ENCODE results near the gene STXBP5. TPM values are rescaled to one million over a fixed set of nuclear protein-coding genes. Genes with fewer than 3 reads are reported as not detected.

Gene STXBP5
- total RNA-seq, 4 donors from 2014 or later, result 26.9 to 45.9 (median 29.3) TPM

GRCh38 chr6:147331401-147331800 is 127.2 kb downstream of the STXBP5 start:
- DNase-seq, result no peak
- Histone ChIP-seq H3K36me3 (no peaks in the 10 kb centered on the region), H3K9me3 (no peaks in the 10 kb centered on the region), H3K27ac (no peak overlapping the region), H3K4me1 (no peaks in the 10 kb centered on the region), H3K4me3 (replicated peaks in 1 of 3) (no peak overlapping the region), H3K27me3 (no peaks in the 10 kb centered on the region)
- intact Hi-C loops (cut with DNase I), result no loop called here
- no peak for TF ChIP-seq POLR2A (IDR thresholded peaks at IDR 0.05)
- TF ChIP-seq, protein P1, sequence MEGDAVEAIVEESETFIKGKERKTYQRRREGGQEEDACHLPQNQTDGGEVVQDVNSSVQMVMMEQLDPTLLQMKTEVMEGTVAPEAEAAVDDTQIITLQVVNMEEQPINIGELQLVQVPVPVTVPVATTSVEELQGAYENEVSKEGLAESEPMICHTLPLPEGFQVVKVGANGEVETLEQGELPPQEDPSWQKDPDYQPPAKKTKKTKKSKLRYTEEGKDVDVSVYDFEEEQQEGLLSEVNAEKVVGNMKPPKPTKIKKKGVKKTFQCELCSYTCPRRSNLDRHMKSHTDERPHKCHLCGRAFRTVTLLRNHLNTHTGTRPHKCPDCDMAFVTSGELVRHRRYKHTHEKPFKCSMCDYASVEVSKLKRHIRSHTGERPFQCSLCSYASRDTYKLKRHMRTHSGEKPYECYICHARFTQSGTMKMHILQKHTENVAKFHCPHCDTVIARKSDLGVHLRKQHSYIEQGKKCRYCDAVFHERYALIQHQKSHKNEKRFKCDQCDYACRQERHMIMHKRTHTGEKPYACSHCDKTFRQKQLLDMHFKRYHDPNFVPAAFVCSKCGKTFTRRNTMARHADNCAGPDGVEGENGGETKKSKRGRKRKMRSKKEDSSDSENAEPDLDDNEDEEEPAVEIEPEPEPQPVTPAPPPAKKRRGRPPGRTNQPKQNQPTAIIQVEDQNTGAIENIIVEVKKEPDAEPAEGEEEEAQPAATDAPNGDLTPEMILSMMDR (IDR thresholded peaks at IDR 0.05), result no peak
- WGBS, 2 donors, result 96 to 97% methylated on average over 1 of the region's 1 CpG

DNA sequence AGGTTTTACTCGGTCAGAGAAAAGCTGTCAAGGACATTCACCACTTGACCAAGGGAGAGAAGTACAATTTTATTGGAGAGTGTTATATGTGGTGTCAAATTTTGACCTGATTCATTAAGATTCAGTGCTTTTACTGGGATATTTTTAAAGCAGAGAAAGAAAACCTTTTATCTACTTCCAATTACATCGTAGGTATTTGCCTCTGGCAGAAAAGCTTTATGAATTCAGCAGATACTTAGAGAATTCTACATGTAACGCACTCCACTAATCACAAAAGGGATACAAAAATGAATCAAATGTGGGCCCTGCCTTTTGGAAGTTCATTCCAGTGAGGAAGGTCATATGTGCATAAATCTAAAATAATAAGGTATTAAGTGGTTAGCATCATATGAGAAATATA is 133.7 kb downstream of the STXBP5 start:
- Histone ChIP-seq H3K27me3 (no peaks in the 10 kb centered on the region), H3K4me1 (no peaks in the 10 kb centered on the region), H3K27ac (no peak overlapping the region), H3K9me3 (no peaks in the 10 kb centered on the region), H3K4me3 (replicated peaks in 1 of 3) (no peak overlapping the region), H3K36me3 (no peaks in the 10 kb centered on the region)
- DNase-seq, result no peak
- TF ChIP-seq, protein P1 (IDR thresholded peaks at IDR 0.05), result no peak
- TF ChIP-seq POLR2A (IDR thresholded peaks at IDR 0.05), result no peak
- intact Hi-C loops (cut with DNase I), result no loop called here
- 74 to 80% methylated on average over 3 of the region's 3 CpGs for WGBS, 2 donors

DNA sequence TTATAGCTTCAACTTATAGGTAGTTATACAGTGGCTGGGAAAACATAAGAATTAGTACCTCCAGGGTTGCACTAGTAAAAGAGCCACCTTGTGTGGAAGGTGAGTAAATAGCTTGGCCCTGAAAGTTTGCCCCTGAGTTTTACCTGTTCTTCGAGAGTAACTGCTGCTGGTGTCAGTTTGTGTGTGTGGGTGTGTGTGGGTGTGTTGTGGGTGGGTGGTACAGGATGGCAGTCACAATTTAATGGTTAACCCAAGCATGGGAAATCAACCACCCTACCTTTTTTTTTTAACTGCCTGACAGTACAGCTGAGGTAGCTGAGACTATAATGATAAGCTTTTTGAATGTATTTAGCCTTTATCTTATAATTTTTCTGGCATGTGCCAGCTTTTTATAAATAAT is 137.3 kb downstream of the STXBP5 start:
- Histone ChIP-seq H3K27me3 (no peaks in the 10 kb centered on the region), H3K4me1 (no peaks in the 10 kb centered on the region), H3K27ac (no peak overlapping the region), H3K4me3 (replicated peaks in 1 of 3) (no peak overlapping the region), H3K9me3 (no peaks in the 10 kb centered on the region), H3K36me3 (peaks cover 0 to 4% of the 10 kb centered on the region in 2 donors)
- intact Hi-C loops (cut with DNase I), result no loop called here
- TF ChIP-seq, protein P1 (IDR thresholded peaks at IDR 0.05), result no peak
- no peak for TF ChIP-seq POLR2A (IDR thresholded peaks at IDR 0.05)
- DNase-seq, result no peak
- 97% methylated on average over 1 of the region's 1 CpG for WGBS, 2 donors

GRCh38 chr6:147345902-147346301 is 141.7 kb downstream of the STXBP5 start:
- TF ChIP-seq, protein P1 (IDR thresholded peaks at IDR 0.05), result no peak
- TF ChIP-seq POLR2A (IDR thresholded peaks at IDR 0.05), result no peak
- Histone ChIP-seq H3K9me3 (no peaks in the 10 kb centered on the region), H3K4me1 (no peaks in the 10 kb centered on the region), H3K4me3 (replicated peaks in 1 of 3) (no peak overlapping the region), H3K27ac (no peak overlapping the region), H3K27me3 (no peaks in the 10 kb centered on the region), H3K36me3 (peaks cover 0 to 4% of the 10 kb centered on the region in 2 donors)
- intact Hi-C loops (cut with DNase I), result no loop called here
- no peak for DNase-seq
- 93% methylated on average over 2 of the region's 2 CpGs for WGBS, 2 donors

DNA sequence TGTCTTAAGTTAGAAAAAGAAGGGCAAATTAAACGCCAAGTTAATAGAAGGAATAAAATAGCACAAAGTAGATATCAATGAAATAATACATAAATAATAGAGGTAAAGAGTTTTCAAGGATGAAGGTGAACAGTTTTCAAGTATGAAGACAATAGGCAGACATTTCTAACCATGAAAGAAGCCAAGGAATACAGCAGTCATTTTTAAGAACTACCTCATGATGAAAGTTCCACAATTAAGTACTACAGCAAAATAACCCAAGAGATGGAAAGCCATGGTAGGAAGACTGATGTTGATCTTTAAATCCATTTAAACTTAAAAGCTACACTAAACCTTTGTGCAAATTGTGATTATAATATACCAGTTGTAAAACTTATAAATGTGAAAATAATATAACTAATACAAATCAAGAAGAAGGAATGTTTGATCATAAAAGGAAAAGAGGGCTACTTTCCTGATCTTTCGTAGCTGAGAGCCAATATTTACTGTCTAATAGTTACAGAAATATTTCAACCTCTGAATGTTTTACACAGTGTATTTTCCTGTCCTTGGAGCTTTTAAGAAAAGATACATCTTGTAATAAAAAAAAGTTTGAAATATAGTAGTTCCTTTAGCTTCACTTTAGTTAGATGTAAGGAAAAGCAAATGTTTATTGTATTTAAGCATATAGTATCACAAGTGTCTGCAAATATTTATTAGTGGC is 143.1 kb downstream of the STXBP5 start:
- H3K27me3 ChIP-seq, result no peaks in the 10 kb centered on the region
- DNase-seq, result no peak
- H3K27ac ChIP-seq, result no peak overlapping the region
- intact Hi-C loops (cut with DNase I), result no loop called here
- no peaks in the 10 kb centered on the region for H3K9me3 ChIP-seq
- H3K4me3 ChIP-seq (replicated peaks in 1 of 3), result no peak overlapping the region
- no peak for TF ChIP-seq POLR2A (IDR thresholded peaks at IDR 0.05)
- TF ChIP-seq, protein P1 (IDR thresholded peaks at IDR 0.05), result no peak
- no peaks in the 10 kb centered on the region for H3K4me1 ChIP-seq
- WGBS, 2 donors, result 94 to 95% methylated on average over 2 of the region's 2 CpGs
- H3K36me3 ChIP-seq, result peaks cover 0 to 4% of the 10 kb centered on the region in 2 donors

All from thyroid gland (tissue), 4 donors.